Kidney (tissue), 14 donors: ENCODE measurements around the gene MX2. TPM values are rescaled to one million over a fixed set of nuclear protein-coding genes. Genes with fewer than 3 reads are reported as not detected.
A peak's percentile ranks its signal among the peaks of the same experiment; 100 is the strongest.

Experiments used
- DNase-seq, 5 donors: peaks; one replicate each; pipeline ENCODE4 v3.0.0-alpha.2; 2013 to 2020
- FAIRE-seq: peaks from 2 replicates; lab custom pipeline; 2012; peaks lifted over from hg19 to GRCh38; lab: Jason Lieb, UNC
- H3K27ac ChIP-seq, 2 donors: one replicate each; pipeline ENCODE4 v1.7.0; 2013; ENCODE audit warnings: low read depth in 2 of 2, low read length in 2 of 2, inconsistent platforms in 1 of 2
- H3K27me3 ChIP-seq: one replicate; pipeline ENCODE4 v1.7.1; 2013; ENCODE audit warnings: low read length, inconsistent platforms; ENCODE audit not compliant: control insufficient read depth, insufficient read depth
- H3K36me3 ChIP-seq, 3 donors: one replicate each; pipeline versions ENCODE4 v1.7.0 to v1.7.1; 2013; ENCODE audit warnings: low read length in 3 of 3, control low read depth in 1 of 3, inconsistent platforms in 1 of 3; ENCODE audit not compliant: insufficient read depth in 3 of 3, control insufficient read depth in 2 of 3
- H3K4me1 ChIP-seq, 3 donors: one replicate each; pipeline versions ENCODE4 v1.7.0 to v1.7.1; 2013; ENCODE audit warnings: low read length in 3 of 3, inconsistent platforms in 1 of 3, low read depth in 1 of 3; ENCODE audit not compliant: control insufficient read depth in 2 of 3, insufficient read depth in 2 of 3
- H3K4me3 ChIP-seq, 3 donors: one replicate each; pipeline versions ENCODE4 v1.7.0 to v1.8.1; 2013; ENCODE audit warnings: low read length in 3 of 3, control low read depth in 1 of 3, inconsistent platforms in 1 of 3
- H3K9ac ChIP-seq, 3 donors: one replicate each; pipeline versions ENCODE4 v1.7.0 to v1.7.1; 2013; ENCODE audit warnings: low read length in 3 of 3, control low read depth in 1 of 3, inconsistent platforms in 1 of 3
- H3K9me3 ChIP-seq, 3 donors: one replicate each; pipeline versions ENCODE4 v1.7.0 to v1.7.1; 2013; ENCODE audit warnings: low read length in 3 of 3, control low read depth in 1 of 3, inconsistent platforms in 1 of 3; ENCODE audit not compliant: control insufficient read depth in 2 of 3, insufficient read depth in 1 of 3
- CTCF ChIP-seq: IDR thresholded peaks from 3 replicates; pipeline ENCODE4 v1.5.1; 2012; ENCODE audit warnings: mild to moderate bottlenecking, moderate library complexity, borderline replicate concordance; ENCODE audit not compliant: insufficient read depth; ENCODE audit errors: extremely low read depth
- intact Hi-C: fragments of 100-400 bp; cut with DNase I; formaldehyde crosslinking; loops from one replicate; pipeline ENCODE4 v1.11.1; 2022
- polyA plus RNA-seq: library from polyadenylated mRNA; stranded (reverse); fragments of 350-450 nt; fragmentation: Illumina TruSeq; extraction: RNeasy Lipid Tissue Mini Kit (QIAGEN cat#74804); gene quantifications from one replicate; pipeline ENCODE4 v1.2.3, GENCODE V29; 2014; ENCODE audit warnings: low read depth, low replicate concordance; ENCODE audit not compliant: insufficient read depth
- total RNA-seq: library from RNA; stranded (reverse); fragmentation: NEBNext Ultra II Directional; extraction: Animal tissue kit (Norgen Biotek cat#: 25700); gene quantifications from one replicate; pipeline ENCODE4 v1.2.1, GENCODE V29; 2021
- donor health status: control.
- donor health status: control.
- donor health status: control.
- donor health status: control.
- donor health status: control.
- donor health status: DM: yes; HTN: yes; CAD: no.
- donor health status: Normal renal cell carcinoma (clear cell type).

The MX2 gene
- total and polyA plus RNA-seq, 2 donors from 2014 or later = 4.3 to 11.7 TPM

DNA sequence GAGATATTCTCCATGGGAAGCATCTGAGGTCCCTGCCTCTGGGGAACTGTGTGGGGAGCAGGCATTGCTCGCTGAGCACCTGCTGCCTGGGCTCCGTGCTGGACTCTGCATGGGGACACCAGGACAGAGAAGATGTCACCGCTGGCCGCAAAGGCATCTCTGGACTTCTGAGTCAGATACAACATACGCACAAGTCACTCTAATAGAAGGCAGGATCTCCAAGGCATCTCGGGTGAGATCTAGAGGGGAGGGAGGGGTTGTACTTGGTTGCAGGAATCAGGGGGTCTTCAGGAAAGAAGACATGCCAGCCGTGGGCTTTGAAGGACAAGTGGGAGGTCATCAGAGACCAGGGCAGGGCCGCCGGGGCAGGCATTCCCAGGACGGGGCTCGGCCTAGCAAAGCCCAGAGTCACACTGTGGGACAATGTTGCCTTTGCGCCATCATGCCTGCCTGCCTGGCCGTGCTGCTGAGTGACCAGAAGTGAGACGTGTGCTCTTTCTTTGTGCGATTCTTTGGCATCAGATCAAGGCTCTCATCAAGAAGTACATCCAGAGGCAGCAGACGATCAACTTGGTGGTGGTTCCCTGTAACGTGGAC is 28.3 kb downstream of the MX2 start:
- Histone ChIP-seq H3K27me3 (no peaks in the 10 kb centered on the region), H3K27ac (no peak overlapping the region), H3K4me3 (no peak overlapping the region), H3K4me1 (no peaks in the 10 kb centered on the region), H3K9ac (no peak overlapping the region), H3K36me3 (no peaks in the 10 kb centered on the region), H3K9me3 (no peaks in the 10 kb centered on the region)
- FAIRE-seq = no peak
- no peak for TF ChIP-seq CTCF
- DNase-seq = peak in 1 of 5 donors; percentile 8
- intact Hi-C loops = no loop called here

DNA sequence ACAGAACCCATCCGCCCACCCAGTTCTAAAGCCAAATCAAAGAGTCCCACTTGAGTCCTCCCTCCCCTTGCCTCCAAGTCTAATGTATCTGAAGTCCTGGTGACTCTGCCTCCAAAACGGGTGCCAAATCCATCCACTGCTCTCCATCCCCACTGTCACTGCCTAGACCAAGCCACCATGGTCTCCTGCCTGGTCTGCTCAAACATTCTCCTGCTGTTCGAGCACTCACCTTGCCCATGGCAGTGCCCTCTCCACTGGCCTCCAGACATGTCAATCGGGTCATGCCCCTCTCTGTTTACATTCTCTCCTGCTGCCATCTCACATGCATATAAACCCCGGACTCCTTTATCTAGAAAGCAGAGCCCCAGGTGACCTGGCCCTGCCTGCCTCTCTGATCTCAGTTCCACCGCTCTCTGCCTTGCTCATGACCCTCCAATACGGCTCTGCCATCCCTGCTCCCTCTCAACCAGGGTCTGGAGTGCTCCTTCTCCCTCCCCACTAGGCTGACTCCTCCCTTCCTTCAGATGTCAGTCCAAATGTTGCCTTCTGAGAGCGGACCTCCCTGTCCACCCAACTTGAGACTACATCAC is 32.1 kb downstream of the MX2 start:
- DNase-seq (peak in 1 of 5 donors; percentile 25), FAIRE-seq (no peak)
- Histone ChIP-seq H3K9me3 (no peaks in the 10 kb centered on the region), H3K4me1 (no peaks in the 10 kb centered on the region), H3K9ac (no peak overlapping the region), H3K36me3 (no peaks in the 10 kb centered on the region), H3K27me3 (no peaks in the 10 kb centered on the region), H3K27ac (no peak overlapping the region), H3K4me3 (no peak overlapping the region)
- TF ChIP-seq CTCF = no peak
- intact Hi-C loops = no loop called here

DNA sequence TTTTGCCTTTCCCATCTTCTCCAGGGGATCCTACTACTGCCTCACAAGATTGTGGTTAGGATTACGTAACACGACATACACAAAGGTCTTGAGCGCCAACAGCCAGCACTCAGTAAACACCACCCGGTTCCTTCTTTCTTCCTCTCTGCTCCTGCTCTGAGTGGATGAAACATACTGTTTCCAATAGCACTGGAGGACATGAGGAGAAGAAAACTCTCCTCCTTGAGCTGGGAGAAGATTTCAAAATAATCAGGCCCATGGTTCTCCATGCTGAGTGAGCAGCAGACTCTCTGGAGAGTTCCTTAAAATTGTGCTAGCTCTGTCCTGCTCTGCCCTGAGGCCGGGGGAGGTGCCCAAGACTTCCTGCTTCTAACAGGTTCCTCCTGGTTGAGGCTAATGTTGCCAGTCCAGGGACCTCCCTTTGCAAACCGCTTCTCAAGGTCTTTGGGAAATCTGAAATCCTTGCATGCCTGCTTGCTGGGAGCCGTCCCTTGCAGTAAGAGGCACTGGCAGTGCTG is 34.8 kb downstream of the MX2 start:
- Histone ChIP-seq H3K27ac (no peak overlapping the region), H3K27me3 (no peaks in the 10 kb centered on the region), H3K9me3 (no peaks in the 10 kb centered on the region), H3K9ac (no peak overlapping the region), H3K4me3 (no peak overlapping the region), H3K4me1 (no peaks in the 10 kb centered on the region), H3K36me3 (no peaks in the 10 kb centered on the region)
- DNase-seq (peak; percentile 41 to 88 (median 45)), FAIRE-seq (no peak)
- no peak for TF ChIP-seq CTCF
- intact Hi-C loops = no loop called here
